Right cardiac atrium (tissue), 5 donors: ENCODE measurements around the gene GMPPB. TPM values are rescaled to one million over a fixed set of nuclear protein-coding genes. Genes with fewer than 3 reads are reported as not detected.
A peak's percentile ranks its signal among the peaks of the same experiment; 100 is the strongest.

Experiments
- ATAC-seq, 2 donors: fragments of 200-7000 bp; cut with Tn5 transposase; one replicate each; pipeline versions ENCODE4 v1.8.0 to v1.9.1; 2020; ENCODE audit warnings: moderate library complexity in 2 of 2, mild to moderate bottlenecking in 1 of 2
- DNase-seq, 3 donors: peaks; one replicate each; pipeline ENCODE4 v3.0.0-alpha.2; 2020
- H3K27ac ChIP-seq: one replicate; pipeline ENCODE4 v1.5.1; 2013; ENCODE audit warnings: mild to moderate bottlenecking, low read length, control low read depth, moderate library complexity
- H3K27me3 ChIP-seq: one replicate; pipeline ENCODE4 v1.6.1; 2013; ENCODE audit not compliant: control insufficient read depth, insufficient read depth
- H3K4me1 ChIP-seq: one replicate; pipeline ENCODE4 v1.6.1; 2013; ENCODE audit warnings: low read length; ENCODE audit not compliant: control insufficient read depth, insufficient read depth
- H3K4me3 ChIP-seq: one replicate; pipeline ENCODE4 v1.5.1; 2013; ENCODE audit warnings: low read length, control low read depth
- H3K9me3 ChIP-seq: one replicate; pipeline ENCODE4 v1.6.1; 2013; ENCODE audit warnings: low read length; ENCODE audit not compliant: control insufficient read depth
- WGBS: extraction: QIAGEN DNeasy Blood & Tissue Kit; methylation state at CpG from one replicate; pipeline ENCODE4 v1.1.7; 2013; 5-methylcytosine and 5-hydroxymethylcytosine counted together
- intact Hi-C, 4 donors: fragments of 100-400 bp; cut with DNase I; formaldehyde crosslinking; loops; one replicate each; pipeline versions ENCODE4 v1.11.0 to v1.14.0; 2022 to 2023
- polyA plus RNA-seq: library from polyadenylated mRNA; stranded (reverse); fragments of 200-250 nt; gene quantifications from one replicate; pipeline ENCODE4 v1.2.3, GENCODE V29; 2013
- total RNA-seq, 4 donors: library from RNA; stranded (reverse); fragmentation: NEBNext Ultra II Directional; extraction: Animal tissue kit (Norgen Biotek cat#: 25700); gene quantifications; one replicate each; pipeline ENCODE4 v1.2.1, GENCODE V29; 2021
- donor health status: healthy with polysubstance abuse.
- donor health status: DM: no; HTN: yes; CAD: no.
- donor health status: DM: no; HTN: no; CAD: no.
- donor health status: DM: no; HTN: yes; CAD: no; lungs with severe emphysema.
- donor health status: DM: yes; HTN: yes; CAD: no.

GMPPB gene
- total and polyA plus RNA-seq, 5 donors: 12.6 to 34.7 (median 18.0) TPM

- Histone ChIP-seq H3K27ac (peak within 1 kb of the TSS; percentile 6), H3K9me3 (no peaks in the 10 kb centered on the region), H3K4me1 (peaks cover 8% of the 10 kb centered on the region), H3K4me3 (peak within 1 kb of the TSS; percentile 42), H3K27me3 (no peaks in the 10 kb centered on the region)
- ATAC-seq: peak; percentile 73 to 78
- intact Hi-C loops: no loop called here
- under 1% methylated on average over 50 of the region's 50 CpGs for WGBS
- DNase-seq: peak; percentile 98 to 99 (median 98)
Measured at GRCh38 chr3:49719214-49719884, 4.4 kb downstream of the GMPPB start, which contains the start of gene AMIGO3. Gene AMIGO3, minus strand, starts transcription at chr3:49719684. Its CDS starts 219 bp downstream, at chr3:49719465.

- ATAC-seq (peak in 1 of 2 donors; percentile 0), DNase-seq (peak in 2 of 3 donors; percentile 69 to 71)
- intact Hi-C loops: no loop called here
- Histone ChIP-seq H3K4me1 (peaks cover 8% of the 10 kb centered on the region), H3K27me3 (no peaks in the 10 kb centered on the region), H3K9me3 (no peaks in the 10 kb centered on the region), H3K27ac (no peak overlapping the region), H3K4me3 (peak overlapping the region; percentile 42)
- WGBS: 7% methylated on average over 33 of the region's 33 CpGs
Measured at GRCh38 chr3:49718858-49719213, 4.9 kb downstream of the GMPPB start.

DNA sequence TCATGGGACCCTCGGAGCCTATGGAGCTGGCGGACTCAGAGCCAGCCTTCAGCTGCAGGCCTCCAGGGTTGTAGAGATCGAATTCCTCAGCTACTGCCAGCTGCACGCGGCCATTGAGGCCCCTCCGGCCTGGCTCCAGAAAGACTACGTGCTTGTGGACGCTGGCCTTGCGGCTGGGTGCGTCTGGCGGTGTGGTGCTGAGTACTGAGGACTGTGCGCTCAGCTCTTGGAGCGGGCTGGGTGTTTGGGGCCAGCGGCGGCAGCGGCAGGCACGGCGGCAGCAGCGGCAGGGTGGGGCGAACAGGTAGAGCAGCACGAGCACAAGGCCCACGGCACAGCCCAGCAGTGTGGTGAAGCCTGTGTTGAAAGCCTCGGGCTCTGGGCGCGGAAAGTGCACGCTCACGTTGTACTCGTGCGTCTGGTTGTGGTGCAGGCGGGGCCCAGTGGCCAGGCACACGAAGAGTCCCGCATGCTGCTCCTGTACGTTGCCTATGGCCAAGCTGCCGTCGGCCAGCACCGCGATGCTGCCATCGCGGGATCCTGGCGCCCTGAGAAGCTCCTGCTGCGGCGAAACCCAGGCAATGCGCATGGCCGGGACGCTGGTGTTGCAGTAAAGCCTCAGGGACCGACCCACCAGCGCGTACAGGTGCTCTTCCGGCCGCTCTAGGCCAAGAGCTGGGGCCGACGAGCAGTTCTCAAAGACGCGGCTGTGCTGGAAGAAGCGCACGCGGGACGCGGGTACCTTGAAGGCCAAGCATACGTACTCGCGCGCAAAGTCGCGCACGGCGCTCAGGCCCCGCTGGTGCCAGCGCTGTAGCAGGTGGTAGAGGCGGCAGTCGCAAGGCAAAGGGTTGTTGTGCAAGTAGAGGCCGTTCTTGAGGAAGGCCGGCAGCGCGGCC, 5.5 kb downstream of the GMPPB start:
- ATAC-seq (peak in 1 of 2 donors; percentile 0), DNase-seq (peak in 2 of 3 donors; percentile 66 to 69)
- 60% methylated on average over 75 of the region's 75 CpGs for WGBS
- intact Hi-C loops: no loop called here
- Histone ChIP-seq H3K4me1 (peaks cover 8% of the 10 kb centered on the region), H3K4me3 (no peak overlapping the region), H3K27ac (no peak overlapping the region), H3K9me3 (no peaks in the 10 kb centered on the region), H3K27me3 (no peaks in the 10 kb centered on the region)

- no peaks in the 10 kb centered on the region for H3K27me3 ChIP-seq
- H3K27ac ChIP-seq: no peak overlapping the region
- ATAC-seq (no peak), DNase-seq (peak in 1 of 3 donors; percentile 52)
- no peaks in the 10 kb centered on the region for H3K4me1 ChIP-seq
- WGBS: 85% methylated on average over 14 of the region's 14 CpGs
- no peak overlapping the region for H3K4me3 ChIP-seq
- H3K9me3 ChIP-seq: no peaks in the 10 kb centered on the region
- intact Hi-C loops: no loop called here
Measured at GRCh38 chr3:49717211-49717958, 6.4 kb downstream of the GMPPB start.

GRCh38 chr3:49716691-49717210, 7.0 kb downstream of the GMPPB start:
- H3K27me3 ChIP-seq: no peaks in the 10 kb centered on the region
- H3K27ac ChIP-seq: no peak overlapping the region
- H3K4me3 ChIP-seq: no peak overlapping the region
- H3K9me3 ChIP-seq: no peaks in the 10 kb centered on the region
- WGBS: 88% methylated on average over 16 of the region's 16 CpGs
- intact Hi-C loops: no loop called here
- no peak for ATAC-seq
- H3K4me1 ChIP-seq: no peaks in the 10 kb centered on the region
- DNase-seq: peak in 2 of 3 donors; percentile 47 to 55

- H3K4me1 ChIP-seq: no peaks in the 10 kb centered on the region
- H3K27me3 ChIP-seq: no peaks in the 10 kb centered on the region
- ATAC-seq: no peak
- no peak overlapping the region for H3K4me3 ChIP-seq
- WGBS: 93% methylated on average over 7 of the region's 7 CpGs
- intact Hi-C loops: no loop called here
- DNase-seq: peak in 2 of 3 donors; percentile 22 to 39
- no peak overlapping the region for H3K27ac ChIP-seq
- H3K9me3 ChIP-seq: no peaks in the 10 kb centered on the region
Measured at GRCh38 chr3:49716169-49716568, 7.6 kb downstream of the GMPPB start.

DNA sequence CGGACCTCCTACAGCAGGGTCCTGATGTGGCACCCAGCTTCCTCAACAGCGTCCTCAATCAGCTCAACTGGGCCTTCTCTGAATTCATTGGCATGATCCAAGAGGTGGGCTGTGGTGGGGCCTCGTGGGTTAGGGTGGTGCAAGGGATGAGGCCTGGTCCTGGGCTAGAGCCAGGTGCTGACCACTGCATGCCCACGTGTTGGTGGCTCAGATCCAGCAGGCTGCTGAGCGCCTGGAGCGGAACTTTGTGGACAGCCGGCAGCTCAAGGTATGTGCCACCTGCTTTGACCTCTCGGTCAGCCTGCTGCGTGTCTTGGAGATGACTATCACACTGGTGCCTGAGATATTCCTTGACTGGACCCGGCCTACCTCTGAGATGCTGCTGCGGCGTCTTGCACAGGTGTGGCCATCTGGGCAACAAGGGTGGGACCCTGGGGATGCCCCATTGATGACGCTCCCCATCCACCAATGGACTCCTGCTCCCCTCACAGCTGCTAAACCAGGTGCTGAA, 8.1 kb downstream of the GMPPB start:
- Histone ChIP-seq H3K4me3 (no peak overlapping the region), H3K9me3 (no peaks in the 10 kb centered on the region), H3K27me3 (no peaks in the 10 kb centered on the region), H3K27ac (no peak overlapping the region), H3K4me1 (no peaks in the 10 kb centered on the region)
- peak in 2 of 3 donors; percentile 32 to 40 for DNase-seq
- intact Hi-C loops: no loop called here
- WGBS: 88% methylated on average over 13 of the region's 13 CpGs
- no peak for ATAC-seq

DNA sequence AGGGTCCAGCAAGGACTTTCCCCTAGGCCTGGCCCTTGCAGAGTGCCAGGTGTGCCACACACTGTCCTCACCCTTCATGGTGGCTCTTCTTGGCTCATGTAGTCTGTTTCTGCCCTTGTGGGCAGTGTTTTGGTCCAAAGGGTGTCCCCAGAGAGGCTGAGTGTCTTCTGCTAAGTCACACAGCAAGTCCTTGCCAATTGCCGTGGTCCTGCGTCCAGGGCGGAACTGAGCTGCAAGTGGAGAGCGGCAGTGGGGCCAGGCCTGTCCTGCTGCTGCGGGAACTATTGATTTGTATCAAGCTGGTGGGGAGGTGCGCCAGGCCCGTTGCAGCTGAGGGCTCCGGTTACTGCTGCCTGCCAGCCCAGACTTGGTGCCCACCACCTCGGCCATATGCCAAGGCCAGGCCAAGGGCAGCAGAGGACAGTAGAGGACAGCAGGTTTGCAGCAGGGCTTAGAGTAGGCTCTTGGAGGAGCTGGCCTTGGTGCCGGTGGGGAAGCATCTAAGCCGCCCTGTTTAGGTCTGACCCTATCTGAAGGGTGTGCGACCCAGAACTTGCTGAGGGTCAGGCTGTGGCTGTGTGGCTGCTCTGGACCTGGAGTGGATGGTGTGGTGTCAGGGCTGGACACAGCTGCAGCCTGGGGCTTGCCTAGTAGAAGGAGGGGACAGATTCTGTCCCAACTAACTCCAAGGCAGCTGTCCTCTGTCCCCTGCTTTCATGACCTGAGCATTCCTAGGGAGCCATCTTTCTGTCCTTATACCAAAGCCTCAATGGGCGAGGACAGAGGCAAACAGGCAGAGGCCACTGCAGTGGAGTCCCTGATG, 8.8 kb downstream of the GMPPB start:
- DNase-seq (peak in 2 of 3 donors; percentile 37 to 48), ATAC-seq (no peak)
- 86% methylated on average over 13 of the region's 13 CpGs for WGBS
- intact Hi-C loops: no loop called here
- H3K27ac ChIP-seq: no peak overlapping the region
- no peak overlapping the region for H3K4me3 ChIP-seq
- H3K9me3 ChIP-seq: no peaks in the 10 kb centered on the region
- no peaks in the 10 kb centered on the region for H3K27me3 ChIP-seq
- no peaks in the 10 kb centered on the region for H3K4me1 ChIP-seq

DNA sequence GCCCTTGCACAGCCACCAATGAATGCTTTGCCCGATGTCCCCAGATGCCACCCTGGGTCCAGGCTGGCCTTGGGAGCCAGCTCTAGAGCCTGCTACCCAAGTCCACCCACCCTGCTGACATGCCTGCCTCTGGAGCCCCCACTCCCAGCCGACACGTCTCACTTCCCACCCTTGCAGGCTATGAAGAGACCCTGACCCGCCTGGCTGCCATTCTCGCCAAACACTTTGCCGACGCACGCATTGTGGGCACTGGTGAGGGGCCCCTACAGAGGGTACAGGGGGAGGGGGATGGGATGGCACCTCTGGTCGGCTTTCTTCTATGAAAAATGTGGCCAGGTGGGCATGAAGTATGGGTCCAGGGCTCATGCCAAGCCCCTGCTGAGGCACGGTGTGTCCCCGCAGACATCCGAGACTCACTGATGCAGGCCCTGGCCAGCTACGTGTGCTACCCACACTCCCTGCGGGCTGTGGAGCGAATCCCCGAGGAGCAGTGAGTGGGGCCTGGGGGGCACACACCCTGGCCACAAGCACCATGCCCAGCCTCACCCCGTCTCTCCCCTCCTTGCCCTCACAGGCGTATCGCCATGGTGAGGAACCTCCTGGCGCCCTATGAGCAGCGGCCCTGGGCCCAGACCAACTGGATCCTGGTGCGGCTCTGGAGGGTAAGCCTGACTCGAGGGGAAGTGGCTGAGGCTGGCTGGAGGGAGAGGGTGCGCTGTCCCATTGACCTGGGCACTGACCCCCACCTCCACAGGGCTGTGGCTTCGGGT, 10.2 kb downstream of the GMPPB start:
- Histone ChIP-seq H3K4me3 (no peak overlapping the region), H3K9me3 (no peaks in the 10 kb centered on the region), H3K27ac (no peak overlapping the region), H3K4me1 (no peaks in the 10 kb centered on the region), H3K27me3 (no peaks in the 10 kb centered on the region)
- intact Hi-C loops: no loop called here
- ATAC-seq (no peak), DNase-seq (peak in 2 of 3 donors; percentile 40 to 58)
- 90% methylated on average over 25 of the region's 25 CpGs for WGBS
